Measurements from ENCODE around the gene NSMCE4A. TPM values are rescaled to one million over a fixed set of nuclear protein-coding genes. Genes with fewer than 3 reads are reported as not detected.

NSMCE4A gene
- total RNA-seq, 1 experiment from 2014 or later: 64.4 TPM

DNA sequence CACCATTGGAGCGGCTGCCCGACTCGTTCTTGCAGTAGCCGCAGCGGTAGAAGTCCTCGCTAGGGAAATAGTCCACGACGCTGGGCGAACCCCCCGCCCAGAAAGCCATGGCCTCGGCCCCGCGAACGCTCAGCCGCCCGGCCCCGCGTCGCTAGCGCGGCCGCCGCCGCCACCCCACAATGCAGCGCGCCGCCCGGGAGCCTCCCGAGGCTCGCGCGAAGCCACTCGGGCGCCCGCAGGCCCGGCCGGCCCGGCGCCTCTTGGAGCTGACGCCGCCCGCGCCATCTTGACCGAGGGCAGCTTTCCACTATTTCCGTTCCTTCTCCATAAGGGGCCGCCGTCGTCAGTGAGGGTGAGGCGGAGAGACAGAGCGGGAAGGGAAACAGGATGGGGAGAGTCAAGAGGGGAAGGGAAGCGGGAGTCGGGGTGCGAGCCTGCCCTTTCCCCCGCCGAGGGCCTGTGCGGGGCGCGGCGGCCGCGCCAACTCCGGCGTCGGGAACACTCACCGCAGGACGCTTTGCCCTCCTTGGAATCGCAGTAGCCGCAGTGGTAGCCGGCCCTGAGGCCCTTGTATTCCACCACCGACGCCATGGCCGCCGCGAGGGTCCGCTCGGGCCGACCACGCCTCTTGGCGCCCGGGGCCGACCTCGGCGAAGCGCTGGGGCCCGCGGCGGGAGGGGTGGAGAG lies 47.0 kb downstream of the NSMCE4A start, which contains the start of gene ATE1 (continued):
- TF ChIP-seq, protein P1, sequence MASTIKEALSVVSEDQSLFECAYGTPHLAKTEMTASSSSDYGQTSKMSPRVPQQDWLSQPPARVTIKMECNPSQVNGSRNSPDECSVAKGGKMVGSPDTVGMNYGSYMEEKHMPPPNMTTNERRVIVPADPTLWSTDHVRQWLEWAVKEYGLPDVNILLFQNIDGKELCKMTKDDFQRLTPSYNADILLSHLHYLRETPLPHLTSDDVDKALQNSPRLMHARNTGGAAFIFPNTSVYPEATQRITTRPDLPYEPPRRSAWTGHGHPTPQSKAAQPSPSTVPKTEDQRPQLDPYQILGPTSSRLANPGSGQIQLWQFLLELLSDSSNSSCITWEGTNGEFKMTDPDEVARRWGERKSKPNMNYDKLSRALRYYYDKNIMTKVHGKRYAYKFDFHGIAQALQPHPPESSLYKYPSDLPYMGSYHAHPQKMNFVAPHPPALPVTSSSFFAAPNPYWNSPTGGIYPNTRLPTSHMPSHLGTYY (CRISPR knock-in tag; IDR thresholded peaks at IDR 0.05): 0 out of 2 replicates have a peak, but pooled peaks have one; percentile 60
- no peak for TF ChIP-seq ZNF396 (CRISPR knock-in tag; IDR thresholded peaks at IDR 0.05; ENCODE audit: borderline replicate concordance)
- TF ChIP-seq, protein P2, sequence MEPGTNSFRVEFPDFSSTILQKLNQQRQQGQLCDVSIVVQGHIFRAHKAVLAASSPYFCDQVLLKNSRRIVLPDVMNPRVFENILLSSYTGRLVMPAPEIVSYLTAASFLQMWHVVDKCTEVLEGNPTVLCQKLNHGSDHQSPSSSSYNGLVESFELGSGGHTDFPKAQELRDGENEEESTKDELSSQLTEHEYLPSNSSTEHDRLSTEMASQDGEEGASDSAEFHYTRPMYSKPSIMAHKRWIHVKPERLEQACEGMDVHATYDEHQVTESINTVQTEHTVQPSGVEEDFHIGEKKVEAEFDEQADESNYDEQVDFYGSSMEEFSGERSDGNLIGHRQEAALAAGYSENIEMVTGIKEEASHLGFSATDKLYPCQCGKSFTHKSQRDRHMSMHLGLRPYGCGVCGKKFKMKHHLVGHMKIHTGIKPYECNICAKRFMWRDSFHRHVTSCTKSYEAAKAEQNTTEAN (CRISPR knock-in tag; IDR thresholded peaks at IDR 0.05): 0 out of 2 replicates have a peak, but pooled peaks have one; percentile 37
- TF ChIP-seq CBFB (CRISPR knock-in tag; IDR thresholded peaks at IDR 0.05; ENCODE audit: low read depth): no peak
- TF ChIP-seq ZNF219 (CRISPR knock-in tag; IDR thresholded peaks at IDR 0.05; ENCODE audit: borderline replicate concordance): no peak
- TF ChIP-seq, protein P3, sequence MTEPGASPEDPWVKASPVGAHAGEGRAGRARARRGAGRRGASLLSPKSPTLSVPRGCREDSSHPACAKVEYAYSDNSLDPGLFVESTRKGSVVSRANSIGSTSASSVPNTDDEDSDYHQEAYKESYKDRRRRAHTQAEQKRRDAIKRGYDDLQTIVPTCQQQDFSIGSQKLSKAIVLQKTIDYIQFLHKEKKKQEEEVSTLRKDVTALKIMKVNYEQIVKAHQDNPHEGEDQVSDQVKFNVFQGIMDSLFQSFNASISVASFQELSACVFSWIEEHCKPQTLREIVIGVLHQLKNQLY (CRISPR knock-in tag; IDR thresholded peaks at IDR 0.05): no peak
- TF ChIP-seq JUN (CRISPR knock-in tag; IDR thresholded peaks at IDR 0.05): no peak
- TF ChIP-seq, protein P4, sequence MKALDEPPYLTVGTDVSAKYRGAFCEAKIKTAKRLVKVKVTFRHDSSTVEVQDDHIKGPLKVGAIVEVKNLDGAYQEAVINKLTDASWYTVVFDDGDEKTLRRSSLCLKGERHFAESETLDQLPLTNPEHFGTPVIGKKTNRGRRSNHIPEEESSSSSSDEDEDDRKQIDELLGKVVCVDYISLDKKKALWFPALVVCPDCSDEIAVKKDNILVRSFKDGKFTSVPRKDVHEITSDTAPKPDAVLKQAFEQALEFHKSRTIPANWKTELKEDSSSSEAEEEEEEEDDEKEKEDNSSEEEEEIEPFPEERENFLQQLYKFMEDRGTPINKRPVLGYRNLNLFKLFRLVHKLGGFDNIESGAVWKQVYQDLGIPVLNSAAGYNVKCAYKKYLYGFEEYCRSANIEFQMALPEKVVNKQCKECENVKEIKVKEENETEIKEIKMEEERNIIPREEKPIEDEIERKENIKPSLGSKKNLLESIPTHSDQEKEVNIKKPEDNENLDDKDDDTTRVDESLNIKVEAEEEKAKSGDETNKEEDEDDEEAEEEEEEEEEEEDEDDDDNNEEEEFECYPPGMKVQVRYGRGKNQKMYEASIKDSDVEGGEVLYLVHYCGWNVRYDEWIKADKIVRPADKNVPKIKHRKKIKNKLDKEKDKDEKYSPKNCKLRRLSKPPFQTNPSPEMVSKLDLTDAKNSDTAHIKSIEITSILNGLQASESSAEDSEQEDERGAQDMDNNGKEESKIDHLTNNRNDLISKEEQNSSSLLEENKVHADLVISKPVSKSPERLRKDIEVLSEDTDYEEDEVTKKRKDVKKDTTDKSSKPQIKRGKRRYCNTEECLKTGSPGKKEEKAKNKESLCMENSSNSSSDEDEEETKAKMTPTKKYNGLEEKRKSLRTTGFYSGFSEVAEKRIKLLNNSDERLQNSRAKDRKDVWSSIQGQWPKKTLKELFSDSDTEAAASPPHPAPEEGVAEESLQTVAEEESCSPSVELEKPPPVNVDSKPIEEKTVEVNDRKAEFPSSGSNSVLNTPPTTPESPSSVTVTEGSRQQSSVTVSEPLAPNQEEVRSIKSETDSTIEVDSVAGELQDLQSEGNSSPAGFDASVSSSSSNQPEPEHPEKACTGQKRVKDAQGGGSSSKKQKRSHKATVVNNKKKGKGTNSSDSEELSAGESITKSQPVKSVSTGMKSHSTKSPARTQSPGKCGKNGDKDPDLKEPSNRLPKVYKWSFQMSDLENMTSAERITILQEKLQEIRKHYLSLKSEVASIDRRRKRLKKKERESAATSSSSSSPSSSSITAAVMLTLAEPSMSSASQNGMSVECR (CRISPR knock-in tag; IDR thresholded peaks at IDR 0.05; ENCODE audit: borderline replicate concordance): peak; percentile 53; the same call in 1 of the 2 replicates
- TF ChIP-seq, protein P5, sequence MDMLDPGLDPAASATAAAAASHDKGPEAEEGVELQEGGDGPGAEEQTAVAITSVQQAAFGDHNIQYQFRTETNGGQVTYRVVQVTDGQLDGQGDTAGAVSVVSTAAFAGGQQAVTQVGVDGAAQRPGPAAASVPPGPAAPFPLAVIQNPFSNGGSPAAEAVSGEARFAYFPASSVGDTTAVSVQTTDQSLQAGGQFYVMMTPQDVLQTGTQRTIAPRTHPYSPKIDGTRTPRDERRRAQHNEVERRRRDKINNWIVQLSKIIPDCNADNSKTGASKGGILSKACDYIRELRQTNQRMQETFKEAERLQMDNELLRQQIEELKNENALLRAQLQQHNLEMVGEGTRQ (CRISPR knock-in tag; IDR thresholded peaks at IDR 0.05): 0 out of 2 replicates have a peak, but pooled peaks have one; percentile 15
- TF ChIP-seq, protein P6, sequence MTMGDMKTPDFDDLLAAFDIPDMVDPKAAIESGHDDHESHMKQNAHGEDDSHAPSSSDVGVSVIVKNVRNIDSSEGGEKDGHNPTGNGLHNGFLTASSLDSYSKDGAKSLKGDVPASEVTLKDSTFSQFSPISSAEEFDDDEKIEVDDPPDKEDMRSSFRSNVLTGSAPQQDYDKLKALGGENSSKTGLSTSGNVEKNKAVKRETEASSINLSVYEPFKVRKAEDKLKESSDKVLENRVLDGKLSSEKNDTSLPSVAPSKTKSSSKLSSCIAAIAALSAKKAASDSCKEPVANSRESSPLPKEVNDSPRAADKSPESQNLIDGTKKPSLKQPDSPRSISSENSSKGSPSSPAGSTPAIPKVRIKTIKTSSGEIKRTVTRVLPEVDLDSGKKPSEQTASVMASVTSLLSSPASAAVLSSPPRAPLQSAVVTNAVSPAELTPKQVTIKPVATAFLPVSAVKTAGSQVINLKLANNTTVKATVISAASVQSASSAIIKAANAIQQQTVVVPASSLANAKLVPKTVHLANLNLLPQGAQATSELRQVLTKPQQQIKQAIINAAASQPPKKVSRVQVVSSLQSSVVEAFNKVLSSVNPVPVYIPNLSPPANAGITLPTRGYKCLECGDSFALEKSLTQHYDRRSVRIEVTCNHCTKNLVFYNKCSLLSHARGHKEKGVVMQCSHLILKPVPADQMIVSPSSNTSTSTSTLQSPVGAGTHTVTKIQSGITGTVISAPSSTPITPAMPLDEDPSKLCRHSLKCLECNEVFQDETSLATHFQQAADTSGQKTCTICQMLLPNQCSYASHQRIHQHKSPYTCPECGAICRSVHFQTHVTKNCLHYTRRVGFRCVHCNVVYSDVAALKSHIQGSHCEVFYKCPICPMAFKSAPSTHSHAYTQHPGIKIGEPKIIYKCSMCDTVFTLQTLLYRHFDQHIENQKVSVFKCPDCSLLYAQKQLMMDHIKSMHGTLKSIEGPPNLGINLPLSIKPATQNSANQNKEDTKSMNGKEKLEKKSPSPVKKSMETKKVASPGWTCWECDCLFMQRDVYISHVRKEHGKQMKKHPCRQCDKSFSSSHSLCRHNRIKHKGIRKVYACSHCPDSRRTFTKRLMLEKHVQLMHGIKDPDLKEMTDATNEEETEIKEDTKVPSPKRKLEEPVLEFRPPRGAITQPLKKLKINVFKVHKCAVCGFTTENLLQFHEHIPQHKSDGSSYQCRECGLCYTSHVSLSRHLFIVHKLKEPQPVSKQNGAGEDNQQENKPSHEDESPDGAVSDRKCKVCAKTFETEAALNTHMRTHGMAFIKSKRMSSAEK (CRISPR knock-in tag; IDR thresholded peaks at IDR 0.05; ENCODE audit: borderline replicate concordance): peak; percentile 20; the same call in 1 of the 2 replicates
- no peak for TF ChIP-seq ZNF121 (CRISPR knock-in tag; IDR thresholded peaks at IDR 0.05)
- TF ChIP-seq, protein P7, sequence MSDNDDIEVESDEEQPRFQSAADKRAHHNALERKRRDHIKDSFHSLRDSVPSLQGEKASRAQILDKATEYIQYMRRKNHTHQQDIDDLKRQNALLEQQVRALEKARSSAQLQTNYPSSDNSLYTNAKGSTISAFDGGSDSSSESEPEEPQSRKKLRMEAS (CRISPR knock-in tag; IDR thresholded peaks at IDR 0.05): peak; percentile 77
- no peak for TF ChIP-seq RORB (CRISPR knock-in tag; IDR thresholded peaks at IDR 0.05)
- TF ChIP-seq RELA (CRISPR knock-in tag; IDR thresholded peaks at IDR 0.05; ENCODE audit: borderline replicate concordance): peak; percentile 79; the same call in 1 of the 2 replicates
- TF ChIP-seq FOXP1 (CRISPR knock-in tag; IDR thresholded peaks at IDR 0.05; ENCODE audit: borderline replicate concordance): no peak
- TF ChIP-seq, protein P8, sequence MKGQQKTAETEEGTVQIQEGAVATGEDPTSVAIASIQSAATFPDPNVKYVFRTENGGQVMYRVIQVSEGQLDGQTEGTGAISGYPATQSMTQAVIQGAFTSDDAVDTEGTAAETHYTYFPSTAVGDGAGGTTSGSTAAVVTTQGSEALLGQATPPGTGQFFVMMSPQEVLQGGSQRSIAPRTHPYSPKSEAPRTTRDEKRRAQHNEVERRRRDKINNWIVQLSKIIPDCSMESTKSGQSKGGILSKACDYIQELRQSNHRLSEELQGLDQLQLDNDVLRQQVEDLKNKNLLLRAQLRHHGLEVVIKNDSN (CRISPR knock-in tag; IDR thresholded peaks at IDR 0.05): no peak
- no peak for TF ChIP-seq NFATC4 (CRISPR knock-in tag; IDR thresholded peaks at IDR 0.05)
- TF ChIP-seq, protein P9, sequence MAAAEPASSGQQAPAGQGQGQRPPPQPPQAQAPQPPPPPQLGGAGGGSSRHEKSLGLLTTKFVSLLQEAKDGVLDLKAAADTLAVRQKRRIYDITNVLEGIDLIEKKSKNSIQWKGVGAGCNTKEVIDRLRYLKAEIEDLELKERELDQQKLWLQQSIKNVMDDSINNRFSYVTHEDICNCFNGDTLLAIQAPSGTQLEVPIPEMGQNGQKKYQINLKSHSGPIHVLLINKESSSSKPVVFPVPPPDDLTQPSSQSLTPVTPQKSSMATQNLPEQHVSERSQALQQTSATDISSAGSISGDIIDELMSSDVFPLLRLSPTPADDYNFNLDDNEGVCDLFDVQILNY (CRISPR knock-in tag; IDR thresholded peaks at IDR 0.05): peak; percentile 73; the same call in 1 of the 2 replicates
- TF ChIP-seq, protein P10, sequence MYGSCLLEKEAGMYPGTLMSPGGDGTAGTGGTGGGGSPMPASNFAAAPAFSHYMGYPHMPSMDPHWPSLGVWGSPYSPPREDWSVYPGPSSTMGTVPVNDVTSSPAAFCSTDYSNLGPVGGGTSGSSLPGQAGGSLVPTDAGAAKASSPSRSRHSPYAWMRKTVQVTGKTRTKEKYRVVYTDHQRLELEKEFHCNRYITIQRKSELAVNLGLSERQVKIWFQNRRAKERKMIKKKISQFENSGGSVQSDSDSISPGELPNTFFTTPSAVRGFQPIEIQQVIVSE (CRISPR knock-in tag; IDR thresholded peaks at IDR 0.05; ENCODE audit: borderline replicate concordance): no peak
- no peak; the same call in 1 of the 2 replicates for TF ChIP-seq NR2C2 (CRISPR knock-in tag; IDR thresholded peaks at IDR 0.05)
- TF ChIP-seq GRHL2 (CRISPR knock-in tag; IDR thresholded peaks at IDR 0.05; ENCODE audit: insufficient replicate concordance, severe bottlenecking): no peak
- no peak for TF ChIP-seq NR1H2 (CRISPR knock-in tag; IDR thresholded peaks at IDR 0.05)
